ENCODE measurements around the gene USP34. TPM values are rescaled to one million over a fixed set of nuclear protein-coding genes. Genes with fewer than 3 reads are reported as not detected.
"Not testable (repeated sequence)": the region's sequence is repeated elsewhere in the genome, so short reads cannot be mapped to it uniquely, and the experiment has no call there.

Gene USP34
- total RNA-seq, 1 experiment from 2014 or later, result 91.4 TPM

DNA sequence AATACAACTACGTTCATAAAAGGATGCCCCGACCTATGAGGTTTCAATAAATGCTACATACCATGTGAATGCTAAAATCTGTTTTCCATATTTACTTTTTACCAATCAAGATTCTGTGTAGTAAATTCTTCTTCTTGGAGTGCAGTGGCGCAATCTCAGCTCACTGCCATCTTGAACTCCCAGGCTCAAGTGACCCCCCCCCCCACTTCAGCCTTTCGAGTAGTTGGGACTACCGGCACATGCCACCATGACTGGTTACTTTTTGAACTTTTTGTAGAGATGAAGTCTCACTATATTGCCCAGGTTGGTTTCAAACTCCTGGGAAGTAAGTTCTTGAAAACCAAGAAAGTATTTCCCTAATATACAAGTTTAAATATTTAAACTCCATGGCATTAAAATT is 14.4 kb upstream of the USP34 start:
- Histone ChIP-seq H3K36me3 (ENCODE audit: control insufficient read depth, insufficient read depth, low read length) (peaks cover 50% of the 10 kb centered on the region), H3K27me3 (ENCODE audit: control insufficient read depth, insufficient read depth, low read length) (no peaks in the 10 kb centered on the region), H3K27ac (ENCODE audit: low read length) (no peak overlapping the region), H3K9me3 (ENCODE audit: control insufficient read depth, insufficient read depth, low read depth, low read length) (no peaks in the 10 kb centered on the region), H3K4me3 (ENCODE audit: low read depth in 2 of 2, low read length in 2 of 2) (no peak overlapping the region), H3K4me1 (ENCODE audit: control insufficient read depth, insufficient read depth, low read length) (no peaks in the 10 kb centered on the region)
- no TSS peak for BruUV-seq (replicated peaks)
- in situ Hi-C loops (cut with HindIII; ENCODE audit: low pct_unique_long_range_greater_than_20kb, low sequenced_read_pairs), result no loop called here
- DNase-seq (ENCODE audit: low read depth, low spot score), result no peak
- intact Hi-C loops (cut with micrococcal nuclease; ENCODE audit: unreplicated experiment), result no loop called here
- CTCF ChIA-PET, result no interaction called here
- no peak for ATAC-seq
- POLR2A ChIA-PET, result interaction anchor here (0.5 kb wide), 1 partner anchor 29 kb away, joined by 3 read pairs; no protein-coding TSS in a partner anchor
- TF ChIP-seq REST (IDR thresholded peaks at IDR 0.05; ENCODE audit: insufficient read depth in 1 of 2, low read depth in 2 of 2, low read length in 1 of 2) (no peak), SIN3A (IDR thresholded peaks at IDR 0.05; ENCODE audit: borderline replicate concordance, insufficient read depth, low read depth, low read length) (no peak), POLR2AphosphoS5 (IDR thresholded peaks at IDR 0.05; ENCODE audit: low read depth, low read length) (no peak), TCF7L2 (IDR thresholded peaks at IDR 0.05; ENCODE audit: low read depth, low read length) (no peak)
- TF ChIP-seq, protein P1, sequence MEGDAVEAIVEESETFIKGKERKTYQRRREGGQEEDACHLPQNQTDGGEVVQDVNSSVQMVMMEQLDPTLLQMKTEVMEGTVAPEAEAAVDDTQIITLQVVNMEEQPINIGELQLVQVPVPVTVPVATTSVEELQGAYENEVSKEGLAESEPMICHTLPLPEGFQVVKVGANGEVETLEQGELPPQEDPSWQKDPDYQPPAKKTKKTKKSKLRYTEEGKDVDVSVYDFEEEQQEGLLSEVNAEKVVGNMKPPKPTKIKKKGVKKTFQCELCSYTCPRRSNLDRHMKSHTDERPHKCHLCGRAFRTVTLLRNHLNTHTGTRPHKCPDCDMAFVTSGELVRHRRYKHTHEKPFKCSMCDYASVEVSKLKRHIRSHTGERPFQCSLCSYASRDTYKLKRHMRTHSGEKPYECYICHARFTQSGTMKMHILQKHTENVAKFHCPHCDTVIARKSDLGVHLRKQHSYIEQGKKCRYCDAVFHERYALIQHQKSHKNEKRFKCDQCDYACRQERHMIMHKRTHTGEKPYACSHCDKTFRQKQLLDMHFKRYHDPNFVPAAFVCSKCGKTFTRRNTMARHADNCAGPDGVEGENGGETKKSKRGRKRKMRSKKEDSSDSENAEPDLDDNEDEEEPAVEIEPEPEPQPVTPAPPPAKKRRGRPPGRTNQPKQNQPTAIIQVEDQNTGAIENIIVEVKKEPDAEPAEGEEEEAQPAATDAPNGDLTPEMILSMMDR (IDR thresholded peaks at IDR 0.05), result no peak

- no peak overlapping the region for H3K27ac ChIP-seq (ENCODE audit: low read length)
- no peaks in the 10 kb centered on the region for H3K9me3 ChIP-seq (ENCODE audit: control insufficient read depth, insufficient read depth, low read depth, low read length)
- intact Hi-C loops (cut with micrococcal nuclease; ENCODE audit: unreplicated experiment), result no loop called here
- DNase-seq (ENCODE audit: low read depth, low spot score) (no peak), ATAC-seq (no peak)
- TF ChIP-seq, protein P1 (IDR thresholded peaks at IDR 0.05), result no peak
- TF ChIP-seq POLR2AphosphoS5 (IDR thresholded peaks at IDR 0.05; ENCODE audit: low read depth, low read length) (no peak), REST (IDR thresholded peaks at IDR 0.05; ENCODE audit: insufficient read depth in 1 of 2, low read depth in 2 of 2, low read length in 1 of 2) (no peak), TCF7L2 (IDR thresholded peaks at IDR 0.05; ENCODE audit: low read depth, low read length) (no peak), SIN3A (IDR thresholded peaks at IDR 0.05; ENCODE audit: borderline replicate concordance, insufficient read depth, low read depth, low read length) (no peak)
- in situ Hi-C loops (cut with HindIII; ENCODE audit: low pct_unique_long_range_greater_than_20kb, low sequenced_read_pairs), result no loop called here
- peaks cover 7% of the 10 kb centered on the region for H3K4me1 ChIP-seq (ENCODE audit: control insufficient read depth, insufficient read depth, low read length)
- no peak overlapping the region for H3K4me3 ChIP-seq (ENCODE audit: low read depth in 2 of 2, low read length in 2 of 2)
- ChIA-PET CTCF (no interaction called here), POLR2A (no interaction called here)
- H3K36me3 ChIP-seq (ENCODE audit: control insufficient read depth, insufficient read depth, low read length), result peaks cover 31% of the 10 kb centered on the region
- H3K27me3 ChIP-seq (ENCODE audit: control insufficient read depth, insufficient read depth, low read length), result no peaks in the 10 kb centered on the region
- TSS peak; percentile 95 for BruUV-seq (replicated peaks)
Measured at GRCh38 chr2:61478086-61478485, 7.2 kb upstream of the USP34 start.

DNA sequence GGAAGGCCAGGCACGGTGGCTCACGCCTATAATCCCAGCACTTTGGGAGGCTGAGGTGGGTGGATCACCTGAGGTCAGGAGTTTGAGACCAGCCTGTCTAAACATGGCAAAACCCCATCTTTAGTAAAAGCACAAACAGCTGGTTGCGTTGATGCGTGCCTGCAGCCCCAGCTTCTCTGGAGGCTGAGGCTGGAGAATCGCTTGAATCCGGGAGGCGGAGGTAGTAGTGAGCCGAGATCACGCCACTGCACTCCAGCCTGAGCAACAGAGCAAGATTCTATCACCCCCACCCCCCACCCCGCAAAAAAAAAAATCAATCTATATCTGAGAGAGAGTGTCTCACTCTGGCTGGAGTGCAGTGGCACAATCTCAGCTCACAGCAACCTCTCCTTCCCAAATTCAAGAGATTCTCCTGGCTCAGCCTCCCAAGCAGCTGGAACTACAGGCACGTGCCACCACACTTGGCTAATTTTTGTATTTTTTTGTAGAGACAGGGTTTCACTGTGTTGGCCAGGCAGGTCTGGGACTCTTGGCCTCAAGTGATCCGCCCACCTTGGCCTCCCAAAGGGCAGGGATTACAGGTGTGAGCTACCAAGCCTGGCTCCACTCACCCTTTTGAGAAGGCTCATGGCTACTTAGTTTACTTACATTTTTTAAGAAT is 6.2 kb upstream of the USP34 start:
- DNase-seq (ENCODE audit: low read depth, low spot score); ATAC-seq; intact Hi-C loops (cut with micrococcal nuclease; ENCODE audit: unreplicated experiment); H3K27ac ChIP-seq (ENCODE audit: low read length); H3K4me3 ChIP-seq (ENCODE audit: low read depth in 2 of 2, low read length in 2 of 2); CTCF ChIA-PET; H3K27me3 ChIP-seq (ENCODE audit: control insufficient read depth, insufficient read depth, low read length); in situ Hi-C loops (cut with HindIII; ENCODE audit: low pct_unique_long_range_greater_than_20kb, low sequenced_read_pairs); H3K9me3 ChIP-seq (ENCODE audit: control insufficient read depth, insufficient read depth, low read depth, low read length); POLR2A ChIA-PET; BruUV-seq (replicated peaks): not testable (repeated sequence)
- Histone ChIP-seq H3K4me1 (ENCODE audit: control insufficient read depth, insufficient read depth, low read length) (peaks cover 10% of the 10 kb centered on the region), H3K36me3 (ENCODE audit: control insufficient read depth, insufficient read depth, low read length) (peaks cover 24% of the 10 kb centered on the region; the same call in 1 of the 2 replicates)
